Prostate gland (tissue), 2 donors: Measurements from ENCODE around the gene EXOC3L1.

Source experiments
- CTCF ChIP-seq, 4 experiments: fragments of 200-600 bp in 2 of 4; fragments of 450-650 bp in 2 of 4; sonication (generic) in 2 of 4; IDR thresholded peaks; 1 replicate in 3 of 4; 2 replicates in 1 of 4; pipeline ENCODE4 v1.5.1; 2016 to 2019; ENCODE audit warnings: antibody characterized with exemption in 4 of 4, mild to moderate bottlenecking in 2 of 4, moderate library complexity in 2 of 4
- POLR2A ChIP-seq: fragments of 450-650 bp; IDR thresholded peaks from one replicate; pipeline ENCODE4 v1.6.1; 2016; ENCODE audit warnings: antibody characterized with exemption, mild to moderate bottlenecking

- TF ChIP-seq CTCF (IDR thresholded peaks at IDR 0.05) (no peak), POLR2A (no peak)
These were observed 42.3 kb downstream of the EXOC3L1 start for GRCh38 chr16:67147437-67148140.
